HG03432 (cell line): ENCODE data around the gene MYH11.

Experiments
- ATAC-seq: cut with Tn5 transposase; IDR thresholded peaks from one replicate; pipeline ENCODE4 v1.9.1; 2021; ENCODE audit warnings: mild to moderate bottlenecking, moderate library complexity; ENCODE audit not compliant: unreplicated experiment

Gene MYH11

GRCh38 chr16:15779664-15780351 lies 77.0 kb downstream of the MYH11 start:
- ATAC-seq = no peak

- no peak for ATAC-seq
Measured at GRCh38 chr16:15778999-15779614, 77.7 kb downstream of the MYH11 start.

GRCh38 chr16:15778204-15778743 lies 78.6 kb downstream of the MYH11 start:
- no peak for ATAC-seq

GRCh38 chr16:15777533-15778203 lies 79.2 kb downstream of the MYH11 start:
- ATAC-seq = no peak

- no peak for ATAC-seq
Measured at GRCh38 chr16:15776572-15776971, 80.3 kb downstream of the MYH11 start.

GRCh38 chr16:15775663-15776304 lies 81.0 kb downstream of the MYH11 start:
- no peak for ATAC-seq

- ATAC-seq = no peak
Measured at GRCh38 chr16:15775209-15775608, 81.6 kb downstream of the MYH11 start.

GRCh38 chr16:15773968-15774367 lies 82.9 kb downstream of the MYH11 start:
- no peak for ATAC-seq

GRCh38 chr16:15772579-15773293 lies 84.1 kb downstream of the MYH11 start:
- ATAC-seq = no peak

- no peak for ATAC-seq
Measured at GRCh38 chr16:15771694-15772093, 85.1 kb downstream of the MYH11 start.

- no peak for ATAC-seq
Measured at GRCh38 chr16:15770512-15770911, 86.3 kb downstream of the MYH11 start.

- no peak for ATAC-seq
Measured at GRCh38 chr16:15770107-15770506, 86.7 kb downstream of the MYH11 start.

- no peak for ATAC-seq
Measured at GRCh38 chr16:15769239-15769638, 87.6 kb downstream of the MYH11 start.

GRCh38 chr16:15768201-15768600 lies 88.6 kb downstream of the MYH11 start:
- ATAC-seq = no peak

GRCh38 chr16:15766918-15767317 lies 89.9 kb downstream of the MYH11 start:
- no peak for ATAC-seq

GRCh38 chr16:15765880-15766279 lies 90.9 kb downstream of the MYH11 start:
- ATAC-seq = peak; percentile 84

- ATAC-seq = no peak
Measured at GRCh38 chr16:15765116-15765515, 91.7 kb downstream of the MYH11 start.

- ATAC-seq = no peak
Measured at GRCh38 chr16:15764112-15764511, 92.7 kb downstream of the MYH11 start.

- no peak for ATAC-seq
Measured at GRCh38 chr16:15760129-15760528, 96.7 kb downstream of the MYH11 start.

- ATAC-seq = no peak
Measured at GRCh38 chr16:15759070-15759469, 97.8 kb downstream of the MYH11 start.
